Left lung (tissue), 10 donors: Measurements from ENCODE around the gene SLC16A7. TPM values are rescaled to one million over a fixed set of nuclear protein-coding genes. Genes with fewer than 3 reads are reported as not detected.
A peak's percentile ranks its signal among the peaks of the same experiment; 100 is the strongest.

Experiments
- ATAC-seq: fragments of 200-7000 bp; cut with Tn5 transposase; one replicate; pipeline ENCODE4 v1.9.1; 2020; ENCODE audit warnings: moderate library complexity
- DNase-seq, 4 donors: peaks; one replicate each; pipeline ENCODE4 v3.0.0-alpha.2; 2013 to 2020
- H3K27ac ChIP-seq, 2 donors: fragments of 200-600 bp; sonication (generic) in 1 of 2; one replicate each; pipeline versions ENCODE4 v1.5.0 to v1.8.0; 2020 to 2021
- H3K27me3 ChIP-seq, 2 donors: fragments of 200-600 bp; sonication (generic) in 1 of 2; one replicate each; pipeline versions ENCODE4 v1.5.0 to v1.8.0; 2020 to 2021
- H3K36me3 ChIP-seq, 2 donors: fragments of 200-600 bp; sonication (generic) in 1 of 2; one replicate each; pipeline versions ENCODE4 v1.5.0 to v1.8.0; 2020 to 2021
- H3K4me1 ChIP-seq, 2 donors: fragments of 200-600 bp; one replicate each; pipeline ENCODE4 v1.8.0; 2021
- H3K4me3 ChIP-seq, 2 donors: fragments of 200-600 bp; sonication (generic) in 1 of 2; one replicate each; pipeline versions ENCODE4 v1.5.0 to v1.8.0; 2020 to 2021; ENCODE audit warnings: mild to moderate bottlenecking in 1 of 2
- H3K9me3 ChIP-seq, 2 donors: fragments of 200-600 bp; sonication (generic) in 1 of 2; one replicate each; pipeline versions ENCODE4 v1.5.0 to v1.8.0; 2020 to 2021
- CTCF ChIP-seq, 2 donors: fragments of 200-600 bp; sonication (generic) in 1 of 2; IDR thresholded peaks; one replicate each; pipeline versions ENCODE4 v1.5.0 to v1.8.0; 2021; ENCODE audit warnings: antibody characterized with exemption in 2 of 2
- intact Hi-C, 2 donors: fragments of 100-400 bp; cut with DNase I; formaldehyde crosslinking; loops; one replicate each; pipeline versions ENCODE4 v1.11.2 to v1.14.2; 2022
- polyA plus RNA-seq, 6 donors: library from polyadenylated mRNA; unstranded; fragments of 120-200 nt; gene quantifications; one replicate each; pipeline ENCODE4 v1.2.1, GENCODE V29; 2013; ENCODE audit not compliant: insufficient read length in 6 of 6
- total RNA-seq, 2 donors: library from RNA; stranded (reverse); fragmentation: NEBNext Ultra II Directional; extraction: Animal tissue kit (Norgen Biotek cat#: 25700); gene quantifications; one replicate each; pipeline ENCODE4 v1.2.1, GENCODE V29; 2021
- donor health status: DM: no; HTN: yes; CAD: no.
- donor health status: DM: no; HTN: no; CAD: no.

The SLC16A7 gene
- total and polyA plus RNA-seq, 8 donors, result 2.5 to 33.9 (median 2.8) TPM

- DNase-seq, result no peak
- no peak for ATAC-seq
- no peak overlapping the region for H3K27ac ChIP-seq
- H3K36me3 ChIP-seq, result no peaks in the 10 kb centered on the region
- H3K4me3 ChIP-seq, result no peak overlapping the region
- intact Hi-C loops, result no loop called here
- H3K4me1 ChIP-seq, result no peaks in the 10 kb centered on the region
- H3K27me3 ChIP-seq, result no peaks in the 10 kb centered on the region
- TF ChIP-seq CTCF (IDR thresholded peaks at IDR 0.05), result no peak
- no peaks in the 10 kb centered on the region for H3K9me3 ChIP-seq
Observed at GRCh38 chr12:59735231-59735630, 139.4 kb downstream of the SLC16A7 start.

DNA sequence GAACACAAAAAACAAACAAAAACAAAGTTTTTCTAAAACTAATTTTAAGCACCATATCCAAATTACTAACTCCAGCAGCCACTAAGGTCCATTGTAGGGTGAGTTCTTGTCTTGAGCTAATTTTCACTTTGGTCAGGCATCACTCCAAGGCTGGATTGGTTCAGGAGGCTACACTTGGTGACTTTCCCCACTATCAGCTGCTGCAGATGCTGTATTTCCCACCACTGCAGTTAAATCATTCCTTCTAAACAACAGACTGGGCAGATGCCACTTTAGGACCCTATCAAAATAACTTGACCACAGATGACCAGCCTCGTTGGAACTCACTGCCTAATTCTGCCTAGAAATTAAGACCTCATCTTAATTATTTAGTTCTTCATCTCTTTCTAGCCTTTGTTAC lies 140.5 kb downstream of the SLC16A7 start:
- Histone ChIP-seq H3K36me3 (no peaks in the 10 kb centered on the region), H3K4me3 (no peak overlapping the region), H3K27ac (no peak overlapping the region), H3K4me1 (no peaks in the 10 kb centered on the region), H3K27me3 (no peaks in the 10 kb centered on the region), H3K9me3 (no peaks in the 10 kb centered on the region)
- no peak for TF ChIP-seq CTCF (IDR thresholded peaks at IDR 0.05)
- no peak for DNase-seq
- intact Hi-C loops, result no loop called here
- ATAC-seq, result no peak

DNA sequence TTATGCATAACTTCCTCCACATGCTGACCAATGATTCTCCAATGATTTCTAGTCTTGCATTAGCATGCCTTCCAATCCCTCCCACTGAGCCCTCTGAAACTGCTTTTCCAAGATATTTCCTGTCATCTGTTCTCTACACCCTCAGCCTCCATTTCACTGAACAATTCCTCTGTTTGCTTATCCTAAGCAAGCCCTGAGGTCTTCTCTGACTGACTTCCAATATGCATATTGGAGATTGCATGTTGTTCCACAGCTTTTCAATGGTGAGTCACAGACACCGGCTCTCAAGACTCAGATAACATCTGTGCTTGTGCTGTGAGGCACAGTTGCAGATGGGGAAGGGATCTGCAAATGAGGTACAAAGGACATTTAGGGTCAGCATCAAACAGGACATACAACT lies 141.0 kb downstream of the SLC16A7 start:
- Histone ChIP-seq H3K36me3 (no peaks in the 10 kb centered on the region), H3K4me1 (no peaks in the 10 kb centered on the region), H3K9me3 (no peaks in the 10 kb centered on the region), H3K27me3 (no peaks in the 10 kb centered on the region), H3K27ac (no peak overlapping the region), H3K4me3 (no peak overlapping the region)
- ATAC-seq, result peak; percentile 23
- intact Hi-C loops, result no loop called here
- no peak for DNase-seq
- no peak for TF ChIP-seq CTCF (IDR thresholded peaks at IDR 0.05)

- no peaks in the 10 kb centered on the region for H3K36me3 ChIP-seq
- no peak overlapping the region for H3K4me3 ChIP-seq
- no peak for DNase-seq
- ATAC-seq, result no peak
- H3K4me1 ChIP-seq, result no peaks in the 10 kb centered on the region
- H3K27me3 ChIP-seq, result no peaks in the 10 kb centered on the region
- H3K27ac ChIP-seq, result peak overlapping the region in 1 of 2 donors; percentile 28
- intact Hi-C loops, result no loop called here
- TF ChIP-seq CTCF (IDR thresholded peaks at IDR 0.05), result no peak
- H3K9me3 ChIP-seq, result no peaks in the 10 kb centered on the region
Observed at GRCh38 chr12:59737725-59738463, 142.1 kb downstream of the SLC16A7 start.

GRCh38 chr12:59742841-59743240 lies 147.0 kb downstream of the SLC16A7 start:
- no peaks in the 10 kb centered on the region for H3K4me1 ChIP-seq
- ATAC-seq (no peak), DNase-seq (no peak)
- H3K27me3 ChIP-seq, result no peaks in the 10 kb centered on the region
- no peaks in the 10 kb centered on the region for H3K36me3 ChIP-seq
- H3K9me3 ChIP-seq, result no peaks in the 10 kb centered on the region
- no peak for TF ChIP-seq CTCF (IDR thresholded peaks at IDR 0.05)
- no peak overlapping the region for H3K27ac ChIP-seq
- H3K4me3 ChIP-seq, result no peak overlapping the region
- intact Hi-C loops, result no loop called here
